Parathyroid adenoma (tissue), 2 donors: ENCODE results near the gene TRABD2A.
A peak's percentile ranks its signal among the peaks of the same experiment; 100 is the strongest.

Experiments
- H2AFZ ChIP-seq: fragments of 300-600 bp; sonication (generic); one replicate; pipeline ENCODE4 v1.7.0; 2017; ENCODE audit warnings: antibody characterized with exemption, mild to moderate bottlenecking
- H3K27ac ChIP-seq: fragments of 300-600 bp; sonication (generic); one replicate; pipeline ENCODE4 v1.7.0; 2017
- H3K27me3 ChIP-seq: fragments of 300-600 bp; sonication (generic); one replicate; pipeline ENCODE4 v1.7.0; 2017; ENCODE audit warnings: low read length; ENCODE audit not compliant: control insufficient read depth, insufficient read depth
- H3K36me3 ChIP-seq: fragments of 300-600 bp; sonication (generic); one replicate; pipeline ENCODE4 v1.7.0; 2017; ENCODE audit warnings: low read length; ENCODE audit not compliant: control insufficient read depth, insufficient read depth
- H3K4me1 ChIP-seq: fragments of 300-600 bp; sonication (generic); one replicate; pipeline ENCODE4 v1.7.0; 2017; ENCODE audit warnings: control low read depth
- H3K4me2 ChIP-seq: fragments of 300-600 bp; sonication (generic); one replicate; pipeline ENCODE4 v1.7.0; 2017; ENCODE audit warnings: low read length
- H3K4me3 ChIP-seq: fragments of 300-600 bp; sonication (generic); one replicate; pipeline ENCODE4 v1.7.0; 2017; ENCODE audit warnings: low read depth, low read length
- H3K79me2 ChIP-seq: fragments of 300-600 bp; sonication (generic); one replicate; pipeline ENCODE4 v1.7.0; 2017; ENCODE audit warnings: control low read depth
- H3K9ac ChIP-seq: fragments of 300-600 bp; sonication (generic); one replicate; pipeline ENCODE4 v1.7.0; 2017; ENCODE audit warnings: mild to moderate bottlenecking
- H3K9me3 ChIP-seq: fragments of 300-600 bp; sonication (generic); one replicate; pipeline ENCODE4 v1.7.0; 2017; ENCODE audit warnings: low read length; ENCODE audit not compliant: control insufficient read depth
- TF ChIP-seq, protein P1 (sequence below): fragments of 300-600 bp; sonication (generic); IDR thresholded peaks from one replicate; pipeline ENCODE4 v1.7.0; 2017; ENCODE audit warnings: antibody characterized with exemption, mild to moderate bottlenecking
- donor health status: primary hyperparathyroidism.

Gene TRABD2A

DNA sequence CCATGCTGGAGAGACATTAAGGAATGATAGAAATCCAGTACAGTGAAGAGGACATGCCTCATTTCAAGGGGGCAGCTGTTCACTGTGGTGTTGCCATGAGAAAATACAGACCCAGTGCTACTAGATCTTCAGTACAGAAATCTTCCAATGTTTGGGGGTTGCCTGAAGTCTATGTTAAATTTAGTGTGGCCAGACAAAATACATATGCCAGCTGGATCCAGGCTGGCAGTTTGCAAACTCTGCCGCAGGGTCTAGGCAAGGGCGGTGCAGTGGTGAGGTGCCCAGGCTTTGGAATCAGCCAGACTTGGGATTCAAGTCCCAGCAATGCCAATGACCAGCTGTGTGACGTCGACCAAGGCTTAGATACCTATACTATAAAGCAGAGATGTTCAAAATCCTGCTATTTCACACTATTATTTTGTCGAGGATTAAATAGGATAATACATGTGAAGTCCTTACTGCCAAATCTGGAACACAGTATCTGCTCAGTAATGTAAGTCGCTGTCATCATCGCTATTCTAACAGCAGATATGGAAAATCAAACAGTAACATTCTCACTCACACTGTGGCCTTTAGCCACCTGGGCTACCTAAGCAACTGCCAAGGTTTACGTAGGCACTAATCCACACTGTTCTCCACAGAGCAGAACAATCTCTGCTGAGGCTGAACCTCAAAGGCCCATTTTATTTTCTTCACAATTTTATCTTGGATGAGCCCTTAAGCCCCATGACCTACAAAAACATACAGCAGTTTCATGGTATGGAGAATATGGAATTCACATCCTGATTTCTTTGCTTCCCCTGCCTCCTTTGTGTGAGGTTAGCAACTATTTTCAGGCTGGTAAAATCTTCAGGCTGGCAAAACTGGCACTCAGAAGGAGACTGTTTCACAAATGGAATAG lies 18.7 kb upstream of the TRABD2A start:
- TF ChIP-seq, protein P1, sequence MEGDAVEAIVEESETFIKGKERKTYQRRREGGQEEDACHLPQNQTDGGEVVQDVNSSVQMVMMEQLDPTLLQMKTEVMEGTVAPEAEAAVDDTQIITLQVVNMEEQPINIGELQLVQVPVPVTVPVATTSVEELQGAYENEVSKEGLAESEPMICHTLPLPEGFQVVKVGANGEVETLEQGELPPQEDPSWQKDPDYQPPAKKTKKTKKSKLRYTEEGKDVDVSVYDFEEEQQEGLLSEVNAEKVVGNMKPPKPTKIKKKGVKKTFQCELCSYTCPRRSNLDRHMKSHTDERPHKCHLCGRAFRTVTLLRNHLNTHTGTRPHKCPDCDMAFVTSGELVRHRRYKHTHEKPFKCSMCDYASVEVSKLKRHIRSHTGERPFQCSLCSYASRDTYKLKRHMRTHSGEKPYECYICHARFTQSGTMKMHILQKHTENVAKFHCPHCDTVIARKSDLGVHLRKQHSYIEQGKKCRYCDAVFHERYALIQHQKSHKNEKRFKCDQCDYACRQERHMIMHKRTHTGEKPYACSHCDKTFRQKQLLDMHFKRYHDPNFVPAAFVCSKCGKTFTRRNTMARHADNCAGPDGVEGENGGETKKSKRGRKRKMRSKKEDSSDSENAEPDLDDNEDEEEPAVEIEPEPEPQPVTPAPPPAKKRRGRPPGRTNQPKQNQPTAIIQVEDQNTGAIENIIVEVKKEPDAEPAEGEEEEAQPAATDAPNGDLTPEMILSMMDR: no peak
- Histone ChIP-seq H3K27ac (no peak overlapping the region), H3K27me3 (no peaks in the 10 kb centered on the region), H3K36me3 (no peaks in the 10 kb centered on the region), H3K9me3 (no peaks in the 10 kb centered on the region), H3K4me3 (no peak overlapping the region), H3K9ac (no peak overlapping the region), H3K4me2 (no peak overlapping the region), H3K79me2 (no peaks in the 10 kb centered on the region), H2AFZ (no peak overlapping the region), H3K4me1 (no peaks in the 10 kb centered on the region)

DNA sequence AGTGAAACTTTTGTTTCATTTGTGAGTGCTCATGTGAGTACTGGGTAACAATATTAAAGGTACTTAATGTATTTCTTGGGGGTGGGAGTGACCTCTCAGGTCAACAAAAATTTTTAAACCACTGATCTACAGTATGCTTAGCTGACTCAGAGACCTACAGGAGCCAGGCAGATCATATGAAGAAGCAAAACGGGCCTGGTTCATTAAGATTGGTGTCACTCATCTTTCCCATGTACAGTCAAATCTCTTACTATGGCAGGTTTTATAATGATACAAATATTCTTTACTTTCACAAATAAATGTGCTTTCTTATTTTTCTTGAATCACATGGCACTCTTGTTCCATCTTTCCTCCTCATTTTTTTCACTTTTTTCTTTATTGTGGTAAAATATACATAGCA lies 16.9 kb upstream of the TRABD2A start:
- no peak overlapping the region for H3K9ac ChIP-seq
- H3K4me2 ChIP-seq: no peak overlapping the region
- H3K4me3 ChIP-seq: no peak overlapping the region
- no peaks in the 10 kb centered on the region for H3K4me1 ChIP-seq
- no peaks in the 10 kb centered on the region for H3K36me3 ChIP-seq
- H2AFZ ChIP-seq: no peak overlapping the region
- no peaks in the 10 kb centered on the region for H3K79me2 ChIP-seq
- no peaks in the 10 kb centered on the region for H3K27me3 ChIP-seq
- no peaks in the 10 kb centered on the region for H3K9me3 ChIP-seq
- TF ChIP-seq, protein P1: no peak
- H3K27ac ChIP-seq: no peak overlapping the region

DNA sequence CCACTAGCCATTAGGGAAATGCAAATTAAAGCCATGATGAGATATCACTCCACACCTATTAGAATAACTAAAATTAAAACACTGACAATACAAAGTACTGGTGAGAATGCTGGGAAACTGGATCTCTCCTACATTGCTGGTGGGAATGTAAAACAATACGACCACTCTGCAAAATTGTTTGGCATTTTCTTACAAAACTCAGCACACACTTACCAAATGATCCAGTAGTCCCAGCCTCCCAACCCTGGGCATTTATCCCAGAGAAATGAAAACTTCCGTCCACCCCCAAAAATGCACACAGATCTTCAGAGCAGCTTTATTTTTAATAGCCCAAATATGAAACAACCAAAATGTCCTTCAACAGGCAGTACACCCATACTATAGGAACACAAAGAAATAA lies 15.7 kb upstream of the TRABD2A start:
- TF ChIP-seq, protein P1: no peak
- no peaks in the 10 kb centered on the region for H3K27me3 ChIP-seq
- no peaks in the 10 kb centered on the region for H3K4me1 ChIP-seq
- no peaks in the 10 kb centered on the region for H3K79me2 ChIP-seq
- no peaks in the 10 kb centered on the region for H3K9me3 ChIP-seq
- no peak overlapping the region for H3K27ac ChIP-seq
- no peak overlapping the region for H3K9ac ChIP-seq
- H3K4me3 ChIP-seq: no peak overlapping the region
- no peak overlapping the region for H3K4me2 ChIP-seq
- H2AFZ ChIP-seq: no peak overlapping the region
- H3K36me3 ChIP-seq: no peaks in the 10 kb centered on the region

DNA sequence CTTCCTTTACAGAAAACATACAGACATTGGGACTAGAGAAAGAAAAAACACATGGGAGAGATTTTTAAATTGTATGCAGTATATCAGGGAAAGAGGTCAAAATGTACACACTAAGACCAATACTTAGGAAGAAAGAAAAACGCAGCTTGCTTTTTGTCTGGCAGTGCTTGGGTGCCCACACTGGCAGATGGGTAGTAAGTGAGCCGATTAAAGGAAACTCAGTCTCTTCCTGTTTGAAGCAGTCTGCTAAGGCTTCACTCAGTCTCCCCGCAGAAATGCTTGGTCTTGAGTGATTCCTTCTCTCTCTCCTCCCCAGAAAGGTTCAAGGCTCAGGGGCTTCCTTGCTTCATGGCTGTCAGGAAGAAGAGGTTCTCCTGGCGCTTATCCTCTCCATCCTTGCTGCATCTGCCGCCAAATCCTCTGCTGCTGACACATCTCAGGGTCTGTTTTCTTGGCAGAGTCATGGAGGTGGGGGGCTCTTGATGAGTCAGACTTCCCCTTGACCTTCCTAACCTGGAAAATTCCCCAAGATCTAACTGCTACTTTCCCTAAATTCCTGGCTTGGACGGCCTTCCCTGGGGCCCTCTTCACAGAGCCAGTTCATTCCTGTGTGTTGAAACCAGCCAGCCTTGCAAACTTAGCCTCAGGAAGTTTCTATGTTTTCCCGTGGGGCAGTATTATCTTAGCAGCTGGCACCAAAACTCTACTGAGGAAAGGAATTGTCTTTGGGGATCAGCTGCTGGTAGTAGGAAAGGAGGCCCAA lies 14.1 kb upstream of the TRABD2A start:
- H3K4me1 ChIP-seq: no peaks in the 10 kb centered on the region
- no peak overlapping the region for H3K4me3 ChIP-seq
- H2AFZ ChIP-seq: peak overlapping the region; percentile 11
- H3K4me2 ChIP-seq: no peak overlapping the region
- no peak overlapping the region for H3K9ac ChIP-seq
- no peaks in the 10 kb centered on the region for H3K9me3 ChIP-seq
- H3K27me3 ChIP-seq: no peaks in the 10 kb centered on the region
- no peak overlapping the region for H3K27ac ChIP-seq
- H3K36me3 ChIP-seq: no peaks in the 10 kb centered on the region
- TF ChIP-seq, protein P1: no peak
- H3K79me2 ChIP-seq: no peaks in the 10 kb centered on the region
